ENCODE data around the gene DR1.

Gene DR1

GRCh38 chr1:93345633-93346420, at the start of gene DR1:
Gene DR1, plus strand, starts transcription at chr1:93345907. Its CDS starts 739 bp downstream, at chr1:93346646.
- Mint-ChIP-seq H3K27me3 (ENCODE audit: low read depth) (no peaks in the 10 kb centered on the region), H3K27ac (peak within 1 kb of the TSS; percentile 99), H3K4me3 (peak within 1 kb of the TSS; percentile 99), H3K9me3 (no peaks in the 10 kb centered on the region), H3K4me1 (ENCODE audit: low read depth) (peaks cover 22% of the 10 kb centered on the region), H3K36me3 (ENCODE audit: low read depth) (peaks cover 27% of the 10 kb centered on the region)

- peaks cover 1% of the 10 kb centered on the region for H3K36me3 Mint-ChIP-seq (ENCODE audit: low read depth)
- no peaks in the 10 kb centered on the region for H3K27me3 Mint-ChIP-seq (ENCODE audit: low read depth)
- no peaks in the 10 kb centered on the region for H3K4me1 Mint-ChIP-seq (ENCODE audit: low read depth)
- no peak overlapping the region for H3K27ac Mint-ChIP-seq
- no peaks in the 10 kb centered on the region for H3K9me3 Mint-ChIP-seq
- no peak overlapping the region for H3K4me3 Mint-ChIP-seq
Measured at GRCh38 chr1:93296555-93297154, 49.1 kb upstream of the DR1 start.

GRCh38 chr1:93301131-93301530, 44.6 kb upstream of the DR1 start:
- no peaks in the 10 kb centered on the region for H3K4me1 Mint-ChIP-seq (ENCODE audit: low read depth)
- H3K4me3 Mint-ChIP-seq = no peak overlapping the region

GRCh38 chr1:93302078-93302477, 43.6 kb upstream of the DR1 start:
- H3K36me3 Mint-ChIP-seq (ENCODE audit: low read depth) = no peaks in the 10 kb centered on the region
- H3K27ac Mint-ChIP-seq = no peak overlapping the region
- no peak overlapping the region for H3K4me3 Mint-ChIP-seq
- H3K9me3 Mint-ChIP-seq = no peaks in the 10 kb centered on the region
- no peaks in the 10 kb centered on the region for H3K27me3 Mint-ChIP-seq (ENCODE audit: low read depth)
- no peaks in the 10 kb centered on the region for H3K4me1 Mint-ChIP-seq (ENCODE audit: low read depth)

More at GRCh38 chr1:93301131-93301530, 44.6 kb upstream of the DR1 start:
- Mint-ChIP-seq H3K9me3 (no peaks in the 10 kb centered on the region), H3K27me3 (ENCODE audit: low read depth) (no peaks in the 10 kb centered on the region), H3K27ac (no peak overlapping the region), H3K36me3 (ENCODE audit: low read depth) (no peaks in the 10 kb centered on the region)

GRCh38 chr1:93304716-93305138, 41.0 kb upstream of the DR1 start:
- Mint-ChIP-seq H3K4me3 (no peak overlapping the region), H3K9me3 (no peaks in the 10 kb centered on the region), H3K27me3 (ENCODE audit: low read depth) (no peaks in the 10 kb centered on the region), H3K27ac (no peak overlapping the region), H3K4me1 (ENCODE audit: low read depth) (no peaks in the 10 kb centered on the region), H3K36me3 (ENCODE audit: low read depth) (no peaks in the 10 kb centered on the region)

- peaks cover 1% of the 10 kb centered on the region for H3K36me3 Mint-ChIP-seq (ENCODE audit: low read depth)
- no peaks in the 10 kb centered on the region for H3K4me1 Mint-ChIP-seq (ENCODE audit: low read depth)
- no peaks in the 10 kb centered on the region for H3K9me3 Mint-ChIP-seq
- H3K27me3 Mint-ChIP-seq (ENCODE audit: low read depth) = no peaks in the 10 kb centered on the region
- no peak overlapping the region for H3K27ac Mint-ChIP-seq
- H3K4me3 Mint-ChIP-seq = no peak overlapping the region
Measured at GRCh38 chr1:93306920-93307319, 38.8 kb upstream of the DR1 start.

- Mint-ChIP-seq H3K4me3 (no peak overlapping the region), H3K27me3 (ENCODE audit: low read depth) (no peaks in the 10 kb centered on the region), H3K27ac (no peak overlapping the region)
Measured at GRCh38 chr1:93313026-93313425, 32.7 kb upstream of the DR1 start.

GRCh38 chr1:93317207-93317606, 28.5 kb upstream of the DR1 start:
- Mint-ChIP-seq H3K27me3 (ENCODE audit: low read depth) (no peaks in the 10 kb centered on the region), H3K36me3 (ENCODE audit: low read depth) (peaks cover 3% of the 10 kb centered on the region), H3K9me3 (no peaks in the 10 kb centered on the region), H3K4me1 (ENCODE audit: low read depth) (no peaks in the 10 kb centered on the region), H3K4me3 (no peak overlapping the region), H3K27ac (no peak overlapping the region)

More at GRCh38 chr1:93313026-93313425, 32.7 kb upstream of the DR1 start:
- Mint-ChIP-seq H3K9me3 (no peaks in the 10 kb centered on the region), H3K36me3 (ENCODE audit: low read depth) (peaks cover 4% of the 10 kb centered on the region), H3K4me1 (ENCODE audit: low read depth) (no peaks in the 10 kb centered on the region)

- no peaks in the 10 kb centered on the region for H3K4me1 Mint-ChIP-seq (ENCODE audit: low read depth)
- H3K4me3 Mint-ChIP-seq = no peak overlapping the region
- peaks cover 3% of the 10 kb centered on the region for H3K36me3 Mint-ChIP-seq (ENCODE audit: low read depth)
- H3K27ac Mint-ChIP-seq = no peak overlapping the region
- H3K9me3 Mint-ChIP-seq = no peaks in the 10 kb centered on the region
- H3K27me3 Mint-ChIP-seq (ENCODE audit: low read depth) = no peaks in the 10 kb centered on the region
Measured at GRCh38 chr1:93317943-93318342, 27.8 kb upstream of the DR1 start.

GRCh38 chr1:93321720-93322119, 24.0 kb upstream of the DR1 start:
- no peaks in the 10 kb centered on the region for H3K9me3 Mint-ChIP-seq
- H3K27ac Mint-ChIP-seq = no peak overlapping the region
- peaks cover 5% of the 10 kb centered on the region for H3K36me3 Mint-ChIP-seq (ENCODE audit: low read depth)
- H3K4me3 Mint-ChIP-seq = no peak overlapping the region
- H3K27me3 Mint-ChIP-seq (ENCODE audit: low read depth) = no peaks in the 10 kb centered on the region
- no peaks in the 10 kb centered on the region for H3K4me1 Mint-ChIP-seq (ENCODE audit: low read depth)

- Mint-ChIP-seq H3K36me3 (ENCODE audit: low read depth) (peaks cover 5% of the 10 kb centered on the region), H3K4me3 (no peak overlapping the region), H3K9me3 (no peaks in the 10 kb centered on the region), H3K27me3 (ENCODE audit: low read depth) (no peaks in the 10 kb centered on the region), H3K27ac (no peak overlapping the region), H3K4me1 (ENCODE audit: low read depth) (no peaks in the 10 kb centered on the region)
Measured at GRCh38 chr1:93322349-93322748, 23.4 kb upstream of the DR1 start.

- Mint-ChIP-seq H3K4me3 (no peak overlapping the region), H3K36me3 (ENCODE audit: low read depth) (peaks cover 5% of the 10 kb centered on the region), H3K4me1 (ENCODE audit: low read depth) (no peaks in the 10 kb centered on the region), H3K27ac (no peak overlapping the region), H3K27me3 (ENCODE audit: low read depth) (no peaks in the 10 kb centered on the region), H3K9me3 (no peaks in the 10 kb centered on the region)
Measured at GRCh38 chr1:93323185-93323820, 22.4 kb upstream of the DR1 start.

- no peak overlapping the region for H3K4me3 Mint-ChIP-seq
- no peaks in the 10 kb centered on the region for H3K9me3 Mint-ChIP-seq
- no peaks in the 10 kb centered on the region for H3K27me3 Mint-ChIP-seq (ENCODE audit: low read depth)
- peaks cover 5% of the 10 kb centered on the region for H3K36me3 Mint-ChIP-seq (ENCODE audit: low read depth)
- no peaks in the 10 kb centered on the region for H3K4me1 Mint-ChIP-seq (ENCODE audit: low read depth)
- H3K27ac Mint-ChIP-seq = no peak overlapping the region
Measured at GRCh38 chr1:93324486-93325464, 20.9 kb upstream of the DR1 start.
